K562 (cell line): Measurements from ENCODE around the gene TRA2B. TPM values are rescaled to one million over a fixed set of nuclear protein-coding genes. Genes with fewer than 3 reads are reported as not detected.
A peak's percentile ranks its signal among the peaks of the same experiment; 100 is the strongest.

Experiments used
- ATF7 ChIP-seq: fragments of 450-650 bp; IDR thresholded peaks from 2 replicates; pipeline ENCODE4 v1.7.1; 2014; ENCODE audit warnings: mild to moderate bottlenecking, moderate library complexity
- BHLHE40 ChIP-seq: IDR thresholded peaks from 2 replicates; pipeline ENCODE4 v1.6.1; 2011; ENCODE audit warnings: low read length, improper control_type of control experiment
- C11orf30 ChIP-seq: fragments of 450-650 bp; IDR thresholded peaks from 2 replicates; pipeline ENCODE4 v1.6.1; 2016; ENCODE audit warnings: low read depth, mild to moderate bottlenecking
- CEBPB ChIP-seq: fragments of 450-650 bp; IDR thresholded peaks from 2 replicates; pipeline ENCODE4 v1.6.1; 2016; ENCODE audit warnings: missing genetic modification characterization, missing compliant biosample characterization
- CTCF ChIP-seq, 3 experiments: IDR thresholded peaks in 2 of 3; conservative IDR thresholded peaks in 1 of 3; 2 replicates each; pipeline ENCODE4 v1.5.1; 2011 to 2012; ENCODE audit warnings: low read length in 3 of 3, mild to moderate bottlenecking in 3 of 3, control low read depth in 2 of 3, improper control_type of control experiment in 1 of 3, inconsistent platforms in 1 of 3, low read depth in 1 of 3, mixed read lengths in 1 of 3, moderate library complexity in 1 of 3; ENCODE audit not compliant: insufficient read depth in 2 of 3
- DPF2 ChIP-seq: fragments of 450-650 bp; IDR thresholded peaks from 2 replicates; pipeline ENCODE4 v1.6.1; 2016
- FOXJ2 ChIP-seq: fragments of 200-800 bp; sonication (Bioruptor generic); IDR thresholded peaks from 2 replicates; pipeline ENCODE4 v1.6.1; 2016; ENCODE audit warnings: missing genetic modification characterization, missing compliant biosample characterization
- FOXJ3 ChIP-seq: sonication (generic); formaldehyde crosslinking; IDR thresholded peaks from 2 replicates; pipeline ENCODE4 v1.4.0; 2020; ENCODE audit warnings: mild to moderate bottlenecking, missing genetic modification reagents
- GABPA ChIP-seq: fragments of 200-800 bp; sonication (Bioruptor generic); conservative IDR thresholded peaks from 2 replicates; pipeline ENCODE4 v1.6.1; 2016; ENCODE audit warnings: low read depth, missing genetic modification characterization, missing compliant biosample characterization
- GABPB2 ChIP-seq: fragments of 250-450 bp; sonication (Bioruptor Pico); conservative IDR thresholded peaks from 2 replicates; pipeline ENCODE4 v1.5.1; 2021; ENCODE audit warnings: mild to moderate bottlenecking
- HMBOX1 ChIP-seq: sonication (generic); IDR thresholded peaks from 2 replicates; pipeline ENCODE4 v1.6.1; 2016
- JUND ChIP-seq, 2 experiments: IDR thresholded peaks; 2 replicates in 1 of 2; 3 replicates in 1 of 2; pipeline ENCODE4 v1.6.1; 2011; ENCODE audit warnings: borderline replicate concordance in 2 of 2, low read depth in 2 of 2, low read length in 2 of 2, improper control_type of control experiment in 1 of 2, missing biosample characterization in 1 of 2, missing genetic modification characterization in 1 of 2, missing genetic modification reagents in 1 of 2
- MAFF ChIP-seq: IDR thresholded peaks from 2 replicates; pipeline ENCODE4 v1.6.1; 2012; ENCODE audit warnings: low read length, improper control_type of control experiment
- MAFG ChIP-seq: fragments of 450-650 bp; conservative IDR thresholded peaks from 2 replicates; pipeline ENCODE4 v1.6.1; 2016; ENCODE audit warnings: missing genetic modification characterization, missing compliant biosample characterization
- MEIS2 ChIP-seq: fragments of 450-650 bp; IDR thresholded peaks from 2 replicates; pipeline ENCODE4 v1.6.1; 2014; ENCODE audit warnings: mild to moderate bottlenecking; ENCODE audit not compliant: partially characterized antibody
- MIER1 ChIP-seq: fragments of 450-650 bp; IDR thresholded peaks from 2 replicates; pipeline ENCODE4 v1.6.1; 2016; ENCODE audit warnings: antibody characterized with exemption, mild to moderate bottlenecking, low read depth
- NFE2 ChIP-seq: IDR thresholded peaks from 2 replicates; pipeline ENCODE4 v1.6.1; 2014; ENCODE audit warnings: antibody characterized with exemption, low read depth
- NFE2L1 ChIP-seq: fragments of 450-650 bp; IDR thresholded peaks from 2 replicates; pipeline ENCODE4 v1.6.1; 2016; ENCODE audit warnings: missing genetic modification characterization, low read depth, mild to moderate bottlenecking, missing compliant biosample characterization, moderate library complexity, borderline replicate concordance
- SIRT6 ChIP-seq: IDR thresholded peaks from one replicate; pipeline ENCODE4 v1.6.1; 2012; ENCODE audit warnings: low read depth, mild to moderate bottlenecking, control low read depth, inconsistent platforms, low read length, moderate library complexity
- SMARCA4 ChIP-seq: fragments of 450-650 bp; IDR thresholded peaks from 2 replicates; pipeline ENCODE4 v1.6.1; 2016
- SP2 ChIP-seq: IDR thresholded peaks from 2 replicates; pipeline ENCODE4 v1.6.1; 2011; ENCODE audit warnings: mild to moderate bottlenecking, low read depth, low read length, moderate library complexity; ENCODE audit not compliant: poor library complexity, severe bottlenecking; ENCODE audit errors: extremely low read depth
- SREBF2 ChIP-seq: sonication (generic); formaldehyde crosslinking; IDR thresholded peaks from 2 replicates; pipeline ENCODE4 v1.4.0; 2020; ENCODE audit warnings: mild to moderate bottlenecking, missing genetic modification reagents
- TRIM24 ChIP-seq, 2 experiments: fragments of 450-650 bp; IDR thresholded peaks; 2 replicates each; pipeline ENCODE4 v1.6.1; 2016
- ZNF23 ChIP-seq: fragments of 250-450 bp; sonication (Bioruptor Pico); IDR thresholded peaks from 2 replicates; pipeline ENCODE4 v1.4.0; 2020; ENCODE audit warnings: mild to moderate bottlenecking
- ZNF384 ChIP-seq: IDR thresholded peaks from 2 replicates; pipeline ENCODE4 v1.6.1; 2012; ENCODE audit warnings: low read depth, low read length, improper control_type of control experiment
- polyA plus RNA-seq, 8 experiments: library from polyadenylated mRNA; depleted of rRNA in 4 of 8; stranded (reverse) in 5 of 8; unstranded in 3 of 8; fragments of >200 nt; fragmentation: Nextera tagmentation in 2 of 8; fragmentation: Illumina TruSeq in 1 of 8; extraction: Ambion mirVana in 2 of 8; extraction: Trizol in 1 of 8; gene quantifications; 2 replicates each; pipeline versions ENCODE4 v1.2.1 to v1.2.3, GENCODE V29; 2011 to 2014; ENCODE audit warnings: inconsistent platforms in 1 of 8, missing spikeins in 1 of 8
- total RNA-seq, 7 experiments: library from RNA; depleted of rRNA in 6 of 7; stranded (reverse); fragments of >200 nt in 6 of 7; fragmentation: Illumina TruSeq in 2 of 7; extraction: Trizol in 2 of 7; gene quantifications; 2 replicates each; pipeline versions ENCODE4 v1.2.1 to v1.2.3, GENCODE V29; 2011 to 2021; ENCODE audit warnings: low replicate concordance in 1 of 7

TRA2B gene
- total and polyA plus RNA-seq, 9 of the 15 experiments (the other 6 are each of a cell fraction or from before 2014, with no cell fraction given): 105 to 411 (median 278) TPM

GRCh38 chr3:185959609-185960521 is 22.1 kb upstream of the TRA2B start (continued):
- TF ChIP-seq HMBOX1: 0 out of 2 replicates have a peak, but pooled peaks have one; percentile 21
- peak; percentile 63 for TF ChIP-seq DPF2
- no peak for TF ChIP-seq MEIS2
- TF ChIP-seq JUND (IDR thresholded peaks at IDR 0.05; ENCODE audit: borderline replicate concordance, low read depth, low read length): 0 out of 2 replicates have a peak, but pooled peaks have one; percentile 14
- peak; percentile 67; the same call in 1 of the 3 replicates for TF ChIP-seq JUND (tag; IDR thresholded peaks at IDR 0.05; ENCODE audit: borderline replicate concordance, low read depth, low read length)
- TF ChIP-seq BHLHE40: peak; percentile 61
- TF ChIP-seq MAFG (tag): peak; percentile 87
- TF ChIP-seq SREBF2 (CRISPR knock-in tag): no peak
- TF ChIP-seq NFE2L1 (tag): peak; percentile 54
- peak in 1 of 2 experiments; percentile 5; a peak in 2 of 4 replicates for TF ChIP-seq TRIM24 (IDR thresholded peaks at IDR 0.05)
- TF ChIP-seq FOXJ3 (CRISPR knock-in tag): no peak
- peak; percentile 81 for TF ChIP-seq ATF7
- TF ChIP-seq GABPA: 0 out of 2 replicates have a peak, but pooled peaks have one; percentile 17
- TF ChIP-seq MAFF: peak; percentile 72
- TF ChIP-seq GABPB2 (CRISPR knock-in tag): no peak
- no peak for TF ChIP-seq ZNF23
- TF ChIP-seq CTCF (IDR thresholded peaks at IDR 0.05 in 2 of 3, conservative IDR thresholded peaks at IDR 0.05 in 1 of 3; ENCODE audit: insufficient read depth in 2 of 3, low read depth in 1 of 3, low read length in 3 of 3): 0 out of 6 replicates have a peak, but pooled peaks of 1 of the 3 experiments have one; percentile 1
- no peak for TF ChIP-seq SP2
- 0 out of 2 replicates have a peak, but pooled peaks have one; percentile 17 for TF ChIP-seq CEBPB
- peak; percentile 85 for TF ChIP-seq NFE2
- TF ChIP-seq SIRT6: no peak
- peak; percentile 90 for TF ChIP-seq C11orf30
- peak; percentile 56; the same call in 1 of the 2 replicates for TF ChIP-seq SMARCA4
- TF ChIP-seq FOXJ2 (tag): 0 out of 2 replicates have a peak, but pooled peaks have one; percentile 20
- TF ChIP-seq ZNF384: peak; percentile 79
- TF ChIP-seq MIER1: no peak
